K562 (cell line): ENCODE data around the gene KASH5. TPM values are rescaled to one million over a fixed set of nuclear protein-coding genes. Genes with fewer than 3 reads are reported as not detected.

Experiments
- BCL6 ChIP-seq: fragments of 250-450 bp; sonication (Bioruptor Pico); IDR thresholded peaks from 2 replicates; pipeline ENCODE4 v1.4.0; 2020
- FOXK1 ChIP-seq: sonication (generic); formaldehyde crosslinking; IDR thresholded peaks from 2 replicates; pipeline ENCODE4 v1.8.0; 2022; ENCODE audit warnings: missing genetic modification reagents, mild to moderate bottlenecking, borderline replicate concordance
- PATZ1 ChIP-seq: fragments of 250-450 bp; sonication (Bioruptor Pico); IDR thresholded peaks from 2 replicates; pipeline ENCODE4 v1.5.0; 2020; ENCODE audit warnings: mild to moderate bottlenecking, borderline replicate concordance
- SPI1 ChIP-seq: IDR thresholded peaks from 2 replicates; pipeline ENCODE4 v1.6.1; 2011; ENCODE audit warnings: low read depth, low read length, control low read depth, borderline replicate concordance
- TEAD1 ChIP-seq, 2 experiments: fragments of 450-650 bp in 1 of 2; sonication (generic) in 1 of 2; formaldehyde crosslinking; IDR thresholded peaks; 2 replicates each; pipeline versions ENCODE4 v1.4.0 to v1.8.0; 2020 to 2022; ENCODE audit warnings: mild to moderate bottlenecking in 2 of 2, missing genetic modification reagents in 1 of 2
- VEZF1 ChIP-seq: fragments of 200-800 bp; sonication (Bioruptor generic); IDR thresholded peaks from 2 replicates; pipeline ENCODE4 v1.6.1; 2017; ENCODE audit warnings: missing genetic modification characterization, missing compliant biosample characterization
- ZBTB7A ChIP-seq: IDR thresholded peaks from 2 replicates; pipeline ENCODE4 v1.6.1; 2011; ENCODE audit warnings: low read depth, mild to moderate bottlenecking, low read length, moderate library complexity, borderline replicate concordance; ENCODE audit not compliant: control insufficient read depth
- ZNF311 ChIP-seq: fragments of 250-450 bp; sonication (Bioruptor Pico); IDR thresholded peaks from 2 replicates; pipeline ENCODE4 v1.4.0; 2020; ENCODE audit warnings: mild to moderate bottlenecking, moderate library complexity
- polyA plus RNA-seq, 8 experiments: library from polyadenylated mRNA; depleted of rRNA in 4 of 8; stranded (reverse) in 5 of 8; unstranded in 3 of 8; fragments of >200 nt; fragmentation: Nextera tagmentation in 2 of 8; fragmentation: Illumina TruSeq in 1 of 8; extraction: Ambion mirVana in 2 of 8; extraction: Trizol in 1 of 8; gene quantifications; 2 replicates each; pipeline versions ENCODE4 v1.2.1 to v1.2.3, GENCODE V29; 2011 to 2014; ENCODE audit warnings: inconsistent platforms in 1 of 8, missing spikeins in 1 of 8
- total RNA-seq, 7 experiments: library from RNA; depleted of rRNA in 6 of 7; stranded (reverse); fragments of >200 nt in 6 of 7; fragmentation: Illumina TruSeq in 2 of 7; extraction: Trizol in 2 of 7; gene quantifications; 2 replicates each; pipeline versions ENCODE4 v1.2.1 to v1.2.3, GENCODE V29; 2011 to 2021; ENCODE audit warnings: low replicate concordance in 1 of 7
- TF ChIP-seq, protein P1 (sequence below): fragments of 250-450 bp; sonication (Bioruptor Pico); IDR thresholded peaks from 2 replicates; pipeline ENCODE4 v1.4.0; 2020; ENCODE audit warnings: mild to moderate bottlenecking, moderate library complexity, borderline replicate concordance
- TF ChIP-seq, protein P2 (sequence below): sonication (generic); formaldehyde crosslinking; IDR thresholded peaks from 2 replicates; pipeline ENCODE4 v1.8.0; 2023; ENCODE audit warnings: mild to moderate bottlenecking, missing genetic modification reagents
- TF ChIP-seq, protein P3 (sequence below): fragments of 450-650 bp; IDR thresholded peaks from 2 replicates; pipeline ENCODE4 v1.6.1; 2017; ENCODE audit warnings: antibody characterized with exemption, mild to moderate bottlenecking

The KASH5 gene
- total and polyA plus RNA-seq, 9 of the 15 experiments (the other 6 are each of a cell fraction or from before 2014, with no cell fraction given): 0.07 to 0.84 (median 0.34) TPM; not detected in 1

DNA sequence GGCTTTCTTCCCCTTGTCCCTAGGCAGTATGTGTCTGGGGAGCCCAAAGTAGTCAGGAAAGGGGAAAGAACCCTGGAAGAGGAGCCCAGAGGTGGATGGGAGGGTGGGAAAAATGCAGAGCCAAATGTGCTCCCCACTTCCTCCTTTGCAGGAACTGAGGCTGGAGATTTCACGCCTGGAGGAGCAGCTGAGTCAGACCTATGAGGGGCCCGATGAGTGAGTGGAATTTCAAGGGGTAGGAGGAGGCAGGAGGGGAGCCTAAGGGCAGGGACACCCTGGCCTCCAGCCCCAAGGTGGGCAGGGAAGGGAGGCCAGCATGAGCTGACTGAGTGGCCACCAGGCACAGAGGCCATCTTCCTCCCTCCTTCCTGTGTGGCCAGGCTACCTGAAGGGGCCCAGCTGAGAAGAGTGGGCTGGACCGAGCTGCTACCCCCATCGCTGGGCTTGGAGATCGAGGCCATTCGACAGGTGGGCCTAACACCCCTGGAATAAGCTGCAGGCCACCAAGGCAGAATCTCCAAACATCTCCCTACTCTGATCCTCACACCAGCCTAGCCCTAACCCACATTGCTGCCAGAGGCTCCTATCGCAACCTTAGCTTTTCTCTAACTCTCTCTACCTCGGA, 20.9 kb downstream of the KASH5 start (continued):
- TF ChIP-seq, protein P1, sequence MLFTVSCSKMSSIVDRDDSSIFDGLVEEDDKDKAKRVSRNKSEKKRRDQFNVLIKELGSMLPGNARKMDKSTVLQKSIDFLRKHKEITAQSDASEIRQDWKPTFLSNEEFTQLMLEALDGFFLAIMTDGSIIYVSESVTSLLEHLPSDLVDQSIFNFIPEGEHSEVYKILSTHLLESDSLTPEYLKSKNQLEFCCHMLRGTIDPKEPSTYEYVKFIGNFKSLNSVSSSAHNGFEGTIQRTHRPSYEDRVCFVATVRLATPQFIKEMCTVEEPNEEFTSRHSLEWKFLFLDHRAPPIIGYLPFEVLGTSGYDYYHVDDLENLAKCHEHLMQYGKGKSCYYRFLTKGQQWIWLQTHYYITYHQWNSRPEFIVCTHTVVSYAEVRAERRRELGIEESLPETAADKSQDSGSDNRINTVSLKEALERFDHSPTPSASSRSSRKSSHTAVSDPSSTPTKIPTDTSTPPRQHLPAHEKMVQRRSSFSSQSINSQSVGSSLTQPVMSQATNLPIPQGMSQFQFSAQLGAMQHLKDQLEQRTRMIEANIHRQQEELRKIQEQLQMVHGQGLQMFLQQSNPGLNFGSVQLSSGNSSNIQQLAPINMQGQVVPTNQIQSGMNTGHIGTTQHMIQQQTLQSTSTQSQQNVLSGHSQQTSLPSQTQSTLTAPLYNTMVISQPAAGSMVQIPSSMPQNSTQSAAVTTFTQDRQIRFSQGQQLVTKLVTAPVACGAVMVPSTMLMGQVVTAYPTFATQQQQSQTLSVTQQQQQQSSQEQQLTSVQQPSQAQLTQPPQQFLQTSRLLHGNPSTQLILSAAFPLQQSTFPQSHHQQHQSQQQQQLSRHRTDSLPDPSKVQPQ: no peak
- TF ChIP-seq, protein P2, sequence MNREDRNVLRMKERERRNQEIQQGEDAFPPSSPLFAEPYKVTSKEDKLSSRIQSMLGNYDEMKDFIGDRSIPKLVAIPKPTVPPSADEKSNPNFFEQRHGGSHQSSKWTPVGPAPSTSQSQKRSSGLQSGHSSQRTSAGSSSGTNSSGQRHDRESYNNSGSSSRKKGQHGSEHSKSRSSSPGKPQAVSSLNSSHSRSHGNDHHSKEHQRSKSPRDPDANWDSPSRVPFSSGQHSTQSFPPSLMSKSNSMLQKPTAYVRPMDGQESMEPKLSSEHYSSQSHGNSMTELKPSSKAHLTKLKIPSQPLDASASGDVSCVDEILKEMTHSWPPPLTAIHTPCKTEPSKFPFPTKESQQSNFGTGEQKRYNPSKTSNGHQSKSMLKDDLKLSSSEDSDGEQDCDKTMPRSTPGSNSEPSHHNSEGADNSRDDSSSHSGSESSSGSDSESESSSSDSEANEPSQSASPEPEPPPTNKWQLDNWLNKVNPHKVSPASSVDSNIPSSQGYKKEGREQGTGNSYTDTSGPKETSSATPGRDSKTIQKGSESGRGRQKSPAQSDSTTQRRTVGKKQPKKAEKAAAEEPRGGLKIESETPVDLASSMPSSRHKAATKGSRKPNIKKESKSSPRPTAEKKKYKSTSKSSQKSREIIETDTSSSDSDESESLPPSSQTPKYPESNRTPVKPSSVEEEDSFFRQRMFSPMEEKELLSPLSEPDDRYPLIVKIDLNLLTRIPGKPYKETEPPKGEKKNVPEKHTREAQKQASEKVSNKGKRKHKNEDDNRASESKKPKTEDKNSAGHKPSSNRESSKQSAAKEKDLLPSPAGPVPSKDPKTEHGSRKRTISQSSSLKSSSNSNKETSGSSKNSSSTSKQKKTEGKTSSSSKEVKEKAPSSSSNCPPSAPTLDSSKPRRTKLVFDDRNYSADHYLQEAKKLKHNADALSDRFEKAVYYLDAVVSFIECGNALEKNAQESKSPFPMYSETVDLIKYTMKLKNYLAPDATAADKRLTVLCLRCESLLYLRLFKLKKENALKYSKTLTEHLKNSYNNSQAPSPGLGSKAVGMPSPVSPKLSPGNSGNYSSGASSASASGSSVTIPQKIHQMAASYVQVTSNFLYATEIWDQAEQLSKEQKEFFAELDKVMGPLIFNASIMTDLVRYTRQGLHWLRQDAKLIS (CRISPR knock-in tag): no peak
- TF ChIP-seq FOXK1 (no peak), ZBTB7A (no peak), SPI1 (peak; percentile 95), PATZ1 (CRISPR knock-in tag) (no peak), TEAD1 (CRISPR knock-in tag; IDR thresholded peaks at IDR 0.05) (0 out of 4 replicates have a peak, but pooled peaks of 1 of the 2 experiments have one; percentile 53), BCL6 (CRISPR knock-in tag) (no peak), VEZF1 (no peak), ZNF311 (CRISPR knock-in tag) (peak; percentile 50; the same call in 1 of the 2 replicates)
- TF ChIP-seq, protein P3, sequence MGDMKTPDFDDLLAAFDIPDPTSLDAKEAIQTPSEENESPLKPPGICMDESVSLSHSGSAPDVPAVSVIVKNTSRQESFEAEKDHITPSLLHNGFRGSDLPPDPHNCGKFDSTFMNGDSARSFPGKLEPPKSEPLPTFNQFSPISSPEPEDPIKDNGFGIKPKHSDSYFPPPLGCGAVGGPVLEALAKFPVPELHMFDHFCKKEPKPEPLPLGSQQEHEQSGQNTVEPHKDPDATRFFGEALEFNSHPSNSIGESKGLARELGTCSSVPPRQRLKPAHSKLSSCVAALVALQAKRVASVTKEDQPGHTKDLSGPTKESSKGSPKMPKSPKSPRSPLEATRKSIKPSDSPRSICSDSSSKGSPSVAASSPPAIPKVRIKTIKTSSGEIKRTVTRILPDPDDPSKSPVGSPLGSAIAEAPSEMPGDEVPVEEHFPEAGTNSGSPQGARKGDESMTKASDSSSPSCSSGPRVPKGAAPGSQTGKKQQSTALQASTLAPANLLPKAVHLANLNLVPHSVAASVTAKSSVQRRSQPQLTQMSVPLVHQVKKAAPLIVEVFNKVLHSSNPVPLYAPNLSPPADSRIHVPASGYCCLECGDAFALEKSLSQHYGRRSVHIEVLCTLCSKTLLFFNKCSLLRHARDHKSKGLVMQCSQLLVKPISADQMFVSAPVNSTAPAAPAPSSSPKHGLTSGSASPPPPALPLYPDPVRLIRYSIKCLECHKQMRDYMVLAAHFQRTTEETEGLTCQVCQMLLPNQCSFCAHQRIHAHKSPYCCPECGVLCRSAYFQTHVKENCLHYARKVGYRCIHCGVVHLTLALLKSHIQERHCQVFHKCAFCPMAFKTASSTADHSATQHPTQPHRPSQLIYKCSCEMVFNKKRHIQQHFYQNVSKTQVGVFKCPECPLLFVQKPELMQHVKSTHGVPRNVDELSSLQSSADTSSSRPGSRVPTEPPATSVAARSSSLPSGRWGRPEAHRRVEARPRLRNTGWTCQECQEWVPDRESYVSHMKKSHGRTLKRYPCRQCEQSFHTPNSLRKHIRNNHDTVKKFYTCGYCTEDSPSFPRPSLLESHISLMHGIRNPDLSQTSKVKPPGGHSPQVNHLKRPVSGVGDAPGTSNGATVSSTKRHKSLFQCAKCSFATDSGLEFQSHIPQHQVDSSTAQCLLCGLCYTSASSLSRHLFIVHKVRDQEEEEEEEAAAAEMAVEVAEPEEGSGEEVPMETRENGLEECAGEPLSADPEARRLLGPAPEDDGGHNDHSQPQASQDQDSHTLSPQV: peak; percentile 13; the same call in 1 of the 2 replicates
